COLO668 (cell line): Measurements from ENCODE around the gene TMEM86B.

Experiments
- DNase-seq: peaks from one replicate; lab custom pipeline; 2025; ENCODE audit not compliant: unreplicated experiment; lab: John Stamatoyannopoulos, UW

The TMEM86B gene, protein sequence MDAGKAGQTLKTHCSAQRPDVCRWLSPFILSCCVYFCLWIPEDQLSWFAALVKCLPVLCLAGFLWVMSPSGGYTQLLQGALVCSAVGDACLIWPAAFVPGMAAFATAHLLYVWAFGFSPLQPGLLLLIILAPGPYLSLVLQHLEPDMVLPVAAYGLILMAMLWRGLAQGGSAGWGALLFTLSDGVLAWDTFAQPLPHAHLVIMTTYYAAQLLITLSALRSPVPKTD

DNA sequence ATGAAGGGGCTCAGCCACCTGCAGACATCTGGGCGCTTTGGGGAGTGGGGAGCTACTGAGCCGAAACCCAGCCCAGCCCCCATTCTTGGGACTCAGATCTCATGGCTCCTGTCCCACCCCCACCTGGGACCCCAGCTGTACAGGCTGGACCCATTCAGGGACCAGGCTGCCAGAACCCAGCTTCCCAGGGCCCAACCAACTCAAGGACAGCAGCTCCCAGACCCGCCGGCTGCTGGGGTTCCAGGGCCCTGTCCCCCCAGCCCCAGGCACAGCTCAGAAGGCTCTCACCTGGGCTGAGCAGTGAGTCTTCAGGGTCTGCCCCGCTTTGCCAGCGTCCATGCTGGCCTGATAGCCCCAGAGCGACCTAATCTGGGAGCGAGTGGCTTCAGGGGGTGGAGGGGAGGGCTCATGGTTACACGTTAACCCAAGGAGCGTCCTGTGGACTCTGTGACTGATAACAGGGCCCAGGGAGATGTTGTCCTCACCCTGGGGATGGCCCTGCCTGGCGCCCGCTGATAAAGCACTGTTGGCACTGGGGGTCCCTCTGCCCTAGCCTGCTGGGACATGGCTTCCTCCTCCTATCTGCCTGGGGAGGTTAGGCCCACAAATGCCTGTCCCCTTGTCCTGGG lies at the start of gene TMEM86B:
TSS of gene TMEM86B (minus strand) at position 361 of the 629 bp plus-strand sequence. CDS start at position 339, 22 bp downstream.
- no peak for DNase-seq

DNA sequence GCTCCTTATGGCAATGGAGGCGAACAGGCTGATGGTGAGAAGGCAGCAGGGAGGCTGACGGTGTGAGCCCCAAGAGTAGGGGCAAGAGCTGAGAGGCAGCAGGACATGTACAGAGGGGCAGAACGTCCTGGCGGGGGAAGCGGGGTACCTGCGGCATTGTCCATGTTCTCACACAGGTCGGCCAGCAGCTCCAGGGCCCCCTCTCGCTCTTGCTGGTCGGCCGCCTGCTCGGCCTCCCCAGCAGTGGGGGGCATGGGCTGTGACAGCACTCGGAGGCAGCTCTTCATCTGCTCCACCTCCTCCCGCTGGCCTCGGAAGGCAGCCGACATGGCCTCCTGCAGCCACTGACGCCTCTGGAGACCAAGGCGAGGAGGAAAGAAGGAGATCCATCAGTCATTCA lies 48.9 kb upstream of the TMEM86B start:
- DNase-seq, result no peak

DNA sequence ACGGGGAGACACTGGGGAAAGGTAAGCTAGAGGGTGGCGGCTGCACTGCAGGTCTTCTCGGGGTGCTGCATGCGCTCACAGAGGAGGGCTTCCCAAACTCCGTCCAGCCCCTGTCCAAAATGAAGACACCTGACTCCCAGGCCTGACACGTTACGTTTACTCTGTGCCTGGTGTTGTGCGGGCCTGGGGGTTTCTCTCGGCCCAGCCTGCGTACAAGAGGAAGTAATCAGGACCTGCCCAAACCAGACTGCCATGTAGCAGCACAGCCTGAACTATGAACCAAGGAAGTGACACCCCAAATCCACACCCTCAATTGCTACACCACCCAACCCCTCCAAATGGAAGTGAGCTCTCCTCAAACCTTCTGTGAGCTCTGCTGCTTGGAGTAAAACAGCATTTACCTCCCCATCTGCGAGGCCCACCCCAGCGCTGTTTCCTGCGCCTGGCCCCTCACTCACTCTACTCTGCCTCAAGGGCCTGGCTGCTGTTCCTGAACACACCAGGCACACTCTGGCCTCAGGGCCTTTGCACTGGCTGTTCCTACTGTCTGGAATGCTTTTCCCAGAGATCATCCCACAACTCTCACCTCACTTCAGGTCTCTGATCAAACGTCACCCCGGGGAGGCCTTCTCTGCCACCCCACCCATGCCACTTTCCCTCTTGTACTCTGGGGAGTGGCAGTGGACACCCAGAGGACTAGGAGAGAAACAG lies 48.3 kb upstream of the TMEM86B start:
- no peak for DNase-seq

DNA sequence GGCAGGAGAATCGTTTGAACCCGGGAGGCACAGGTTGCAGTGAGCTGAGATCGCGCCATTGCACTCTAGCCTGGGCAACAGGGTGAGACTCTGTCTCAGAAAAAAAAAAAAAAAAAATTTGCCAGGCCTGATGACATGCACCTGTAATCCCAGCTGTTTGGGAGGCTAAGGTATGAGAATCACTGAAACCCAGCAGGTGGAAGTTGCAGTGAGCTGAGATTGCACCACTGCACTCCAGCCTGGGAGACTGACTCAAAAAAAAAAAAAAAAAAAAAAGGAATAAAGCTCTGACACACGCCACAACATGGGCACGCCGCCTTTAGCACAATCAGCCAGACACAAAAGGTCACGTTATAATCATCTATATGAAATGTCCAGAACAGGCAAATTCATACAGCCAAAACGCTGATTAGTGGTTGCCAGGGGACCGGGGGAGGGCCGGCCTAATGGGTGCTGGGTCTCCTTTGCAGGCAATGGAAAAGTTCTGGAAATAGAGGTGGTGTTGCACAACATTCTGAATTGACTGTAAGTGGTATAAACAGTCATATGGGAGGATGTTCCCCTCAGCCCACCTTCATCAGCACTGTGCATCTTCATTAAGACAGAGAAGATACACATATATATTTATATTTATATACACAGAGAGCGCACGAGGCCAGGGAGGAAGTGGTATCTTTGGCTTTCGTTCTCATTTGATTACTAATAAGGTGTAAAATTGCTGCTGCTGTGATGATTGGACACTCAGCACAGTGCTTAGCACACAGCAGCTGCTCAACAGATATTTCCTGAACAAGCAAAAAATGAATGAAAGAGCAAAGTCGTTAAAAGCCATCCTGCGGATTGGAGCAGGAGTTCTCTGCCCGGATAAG lies 47.5 kb upstream of the TMEM86B start:
- DNase-seq, result no peak

DNA sequence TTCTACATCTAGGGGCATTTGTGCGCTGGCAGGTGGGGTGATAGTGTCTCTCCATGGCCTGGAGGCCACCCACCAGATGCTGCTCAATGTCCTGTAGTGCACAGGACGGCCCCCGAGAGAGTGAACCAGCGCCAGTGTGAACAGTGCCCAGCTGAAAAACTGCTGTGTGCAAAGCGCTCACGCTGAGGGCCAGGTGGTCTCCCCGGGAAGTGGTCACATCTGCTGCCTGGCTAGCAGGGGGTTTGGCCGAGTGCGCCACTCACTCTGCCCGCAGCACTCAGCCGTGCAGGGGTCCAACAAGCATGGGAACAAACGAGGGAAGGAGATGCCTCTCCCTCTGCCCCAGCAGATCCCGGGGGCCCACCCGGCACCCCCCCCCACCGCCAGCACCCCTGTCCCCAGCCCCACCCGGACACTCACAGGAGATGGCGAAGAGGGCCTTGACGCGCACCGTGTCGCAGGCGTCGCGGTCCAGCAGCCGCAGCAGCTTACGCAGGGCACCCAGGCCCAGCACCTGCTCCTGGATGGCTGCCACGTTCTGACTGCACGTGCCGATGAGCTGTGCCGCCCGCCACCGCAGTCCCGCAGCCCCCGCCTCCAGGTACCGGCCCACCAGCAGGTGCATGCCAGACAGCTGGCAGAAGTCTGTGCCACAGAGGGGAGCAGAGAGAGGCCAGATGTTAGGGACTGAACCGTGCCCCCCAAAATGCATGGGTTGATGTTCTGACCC lies 45.6 kb upstream of the TMEM86B start:
- DNase-seq, result no peak

DNA sequence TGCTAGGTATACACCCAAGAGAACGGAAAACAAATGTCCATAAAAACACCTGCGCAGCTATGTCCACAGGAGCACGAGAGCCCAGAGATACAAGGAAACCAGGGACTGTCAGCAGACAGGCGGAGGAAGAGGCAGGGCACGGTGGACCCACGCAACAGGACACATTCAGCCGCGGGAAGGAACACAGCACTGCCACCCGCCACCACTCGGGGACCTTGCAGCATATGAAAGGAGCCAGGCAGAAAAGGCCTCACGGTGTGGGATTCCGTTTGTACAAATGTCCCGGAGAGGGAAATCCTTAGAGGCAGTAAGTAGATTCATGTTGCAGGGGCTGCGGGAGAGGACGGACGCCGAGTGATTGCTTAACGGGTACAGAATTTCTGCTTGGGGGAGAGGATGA lies 43.6 kb upstream of the TMEM86B start:
- DNase-seq, result no peak

DNA sequence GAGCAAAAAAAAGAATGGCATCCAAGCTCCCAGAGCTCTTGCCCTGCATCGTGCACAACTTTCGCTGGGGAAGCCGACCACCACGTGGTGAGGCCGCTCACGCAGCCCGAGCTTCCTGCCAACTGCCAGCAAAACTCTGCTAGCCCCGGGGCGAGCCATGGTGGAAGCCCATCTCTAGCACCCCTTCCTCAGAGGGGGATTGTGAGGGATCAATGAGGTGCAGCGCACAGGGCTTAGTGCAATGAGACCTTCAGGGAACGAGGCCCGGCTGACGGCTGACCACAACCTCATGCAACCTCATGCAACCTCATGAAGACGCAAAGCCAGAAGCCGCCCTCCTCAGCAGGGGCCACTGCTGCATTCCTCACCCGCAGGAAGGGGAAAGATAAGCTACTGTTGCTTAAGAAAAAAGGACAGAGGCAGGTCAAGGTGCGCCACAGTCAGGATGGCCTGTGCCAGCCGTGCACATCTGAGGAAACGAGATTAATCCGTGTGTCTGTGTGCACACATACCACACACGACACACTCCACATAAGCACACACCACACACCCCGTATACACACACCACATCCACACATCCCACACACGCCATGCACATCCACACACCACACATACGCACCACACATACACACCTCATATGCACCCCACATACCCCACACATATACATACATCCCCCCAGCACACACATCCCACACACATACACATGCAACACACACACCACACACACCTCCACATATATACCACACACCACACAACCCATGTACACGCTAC lies 41.8 kb upstream of the TMEM86B start:
- no peak for DNase-seq

DNA sequence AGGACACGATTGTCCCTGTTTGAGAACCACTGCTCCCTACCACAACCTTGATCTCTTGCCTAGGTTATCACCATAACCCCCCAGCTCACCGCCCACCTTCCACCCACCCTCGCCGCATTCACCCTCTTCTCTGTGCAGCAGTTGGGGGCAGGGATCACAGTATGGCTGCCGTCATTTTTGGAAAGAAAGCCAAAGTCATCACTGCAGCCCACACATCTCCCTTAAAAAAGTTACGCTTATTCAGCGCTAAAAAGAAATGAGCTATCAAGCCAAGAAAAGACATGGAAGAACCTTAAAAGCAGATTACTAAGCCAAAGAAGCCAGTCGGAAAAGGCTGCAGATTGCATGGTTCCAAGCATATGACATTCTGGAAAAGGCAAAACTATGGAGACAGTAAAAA lies 40.7 kb upstream of the TMEM86B start:
- DNase-seq, result no peak

DNA sequence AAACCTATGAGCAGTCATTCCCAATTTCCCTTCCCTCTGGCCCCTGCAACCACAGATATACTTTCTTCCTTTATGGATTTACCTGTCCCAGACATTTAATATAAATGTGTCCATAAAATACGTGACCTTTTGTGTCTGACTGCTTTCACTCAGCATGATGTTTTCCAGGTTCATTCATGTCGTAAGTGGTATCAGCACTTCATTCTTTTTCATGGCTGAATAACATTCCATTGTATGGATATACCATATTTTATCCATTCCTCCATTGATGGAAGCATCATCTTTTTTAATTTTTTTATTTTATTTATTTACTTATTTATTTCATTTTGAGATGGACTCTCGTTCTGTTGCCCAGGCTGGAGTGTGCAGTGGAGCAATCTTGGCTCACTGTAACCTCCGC lies 38.3 kb upstream of the TMEM86B start:
- DNase-seq, result no peak

DNA sequence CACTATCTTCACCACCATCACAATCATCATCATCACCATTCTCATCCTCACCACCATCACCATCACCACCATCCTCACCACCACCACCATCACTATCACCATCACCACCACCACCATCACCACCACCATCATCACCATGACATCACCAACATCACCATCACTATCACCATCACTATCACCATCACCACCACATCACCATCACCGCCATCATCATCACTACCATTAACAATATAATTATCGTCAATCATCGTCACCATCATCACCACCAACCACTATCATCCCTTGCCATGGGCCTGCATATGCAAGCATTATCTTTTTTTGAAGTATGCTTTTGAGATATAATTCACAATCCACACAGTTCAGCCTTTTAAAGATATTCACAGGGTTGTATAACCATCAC lies 37.8 kb upstream of the TMEM86B start:
- DNase-seq, result no peak

DNA sequence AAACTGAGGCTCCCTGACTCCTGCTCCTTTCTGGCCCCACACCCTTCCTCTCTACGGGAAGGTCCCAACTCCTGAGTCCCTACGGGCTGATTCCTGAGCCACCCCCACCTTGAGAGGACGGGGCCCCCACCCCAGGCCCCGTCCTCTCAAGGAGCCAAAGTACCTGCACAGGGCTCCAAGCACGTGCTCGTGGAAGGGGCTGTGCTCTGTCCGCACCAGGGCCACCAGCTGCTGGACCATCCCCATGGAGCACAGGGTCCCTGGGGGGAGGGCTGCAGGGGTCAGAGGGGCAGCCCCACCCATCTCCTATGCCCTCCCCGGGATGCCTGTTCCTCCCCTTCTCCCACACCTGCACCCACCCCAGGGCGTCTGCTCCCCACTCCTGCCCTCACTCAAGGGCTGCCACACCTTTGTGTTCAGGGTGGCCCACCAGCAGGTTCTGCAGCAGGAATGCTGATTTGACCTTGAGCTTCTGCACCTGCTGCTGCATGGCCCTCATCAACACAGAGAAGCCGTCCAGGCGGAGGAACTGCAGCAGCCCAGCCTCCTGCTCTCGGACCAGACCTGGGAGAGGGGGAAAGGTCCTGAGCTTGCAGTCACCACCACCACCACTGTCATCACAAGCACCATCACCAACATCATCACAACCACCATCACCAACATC lies 37.3 kb upstream of the TMEM86B start:
- no peak for DNase-seq

DNA sequence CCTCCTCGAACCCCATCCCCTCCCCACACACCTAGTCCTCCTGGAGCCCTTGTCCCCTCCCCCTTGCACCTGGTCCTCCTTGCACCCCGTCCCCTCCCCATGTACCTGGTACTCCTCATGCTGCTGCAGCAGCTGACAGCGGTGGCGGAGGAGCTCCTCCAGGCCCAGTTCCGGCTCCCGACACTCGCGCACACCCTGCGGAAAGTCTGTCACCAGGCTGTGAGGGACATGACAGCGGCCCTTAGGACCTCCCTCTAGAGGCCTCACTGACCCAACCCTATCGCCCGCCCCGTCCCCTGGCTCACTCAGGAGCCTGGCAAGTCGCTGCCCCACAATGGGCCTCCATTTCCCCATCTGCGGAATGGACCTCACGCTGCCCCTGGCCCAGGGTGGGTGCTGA lies 36.6 kb upstream of the TMEM86B start:
- DNase-seq, result no peak

DNA sequence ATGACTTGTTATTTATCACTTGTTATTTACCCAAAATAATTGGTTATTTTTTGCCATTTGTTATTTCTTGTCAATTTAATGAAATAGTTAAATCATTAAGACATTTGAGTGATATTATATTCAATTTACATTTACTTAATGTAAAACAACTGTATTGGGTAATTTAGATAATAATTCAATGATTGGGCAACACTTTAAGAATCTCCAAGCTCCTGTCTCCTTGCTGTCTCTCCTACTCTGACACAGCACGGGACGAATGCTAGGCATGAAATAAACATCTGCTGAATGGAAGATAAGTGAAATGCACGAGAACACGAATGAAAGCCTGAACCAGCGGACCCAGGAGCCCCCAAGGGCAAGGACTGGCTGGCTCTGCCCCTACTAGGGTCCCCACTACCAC lies 36.0 kb upstream of the TMEM86B start:
- DNase-seq, result no peak

DNA sequence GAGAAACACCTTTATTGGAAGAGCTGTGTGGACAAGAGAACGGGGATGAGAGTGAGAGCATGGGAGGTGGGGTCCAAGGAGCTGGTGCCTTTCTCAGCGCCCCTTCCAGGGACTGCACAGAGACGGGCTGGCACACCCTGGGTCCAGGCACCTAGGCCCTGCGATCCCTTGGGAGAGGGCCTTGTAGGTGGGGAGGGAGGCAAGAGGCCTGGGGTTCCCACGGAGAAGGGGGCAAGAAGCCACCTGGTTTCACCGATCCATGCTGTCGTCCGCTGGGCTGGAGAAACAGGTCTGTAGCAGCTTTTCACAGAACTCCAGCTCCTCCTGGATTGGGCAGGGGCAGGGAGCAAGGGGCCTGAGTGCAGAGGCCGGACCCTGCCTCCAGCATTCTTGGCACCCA lies 33.8 kb upstream of the TMEM86B start:
- no peak for DNase-seq

DNA sequence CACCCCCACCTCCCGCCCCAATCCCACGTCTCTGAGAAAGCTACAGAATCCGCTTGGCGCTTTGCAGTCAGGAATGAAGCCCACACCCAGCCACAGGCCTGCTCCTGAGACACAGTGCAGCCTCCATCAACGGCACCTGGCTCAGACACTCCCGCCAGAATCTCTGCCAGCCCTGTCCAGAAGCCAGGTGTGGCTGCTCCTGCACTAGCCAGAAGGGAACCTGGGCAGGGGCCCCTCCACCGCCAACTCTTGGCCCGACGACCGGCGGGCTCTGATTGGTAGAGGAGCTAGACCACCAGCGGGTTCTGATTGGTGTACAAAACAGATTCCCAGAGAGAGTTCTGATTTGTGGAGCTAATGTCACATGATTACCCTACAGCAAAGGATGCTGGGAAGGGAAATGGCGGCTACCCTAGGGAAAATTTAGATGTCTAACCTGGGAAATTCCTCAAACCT lies 33.1 kb upstream of the TMEM86B start:
- no peak for DNase-seq

DNA sequence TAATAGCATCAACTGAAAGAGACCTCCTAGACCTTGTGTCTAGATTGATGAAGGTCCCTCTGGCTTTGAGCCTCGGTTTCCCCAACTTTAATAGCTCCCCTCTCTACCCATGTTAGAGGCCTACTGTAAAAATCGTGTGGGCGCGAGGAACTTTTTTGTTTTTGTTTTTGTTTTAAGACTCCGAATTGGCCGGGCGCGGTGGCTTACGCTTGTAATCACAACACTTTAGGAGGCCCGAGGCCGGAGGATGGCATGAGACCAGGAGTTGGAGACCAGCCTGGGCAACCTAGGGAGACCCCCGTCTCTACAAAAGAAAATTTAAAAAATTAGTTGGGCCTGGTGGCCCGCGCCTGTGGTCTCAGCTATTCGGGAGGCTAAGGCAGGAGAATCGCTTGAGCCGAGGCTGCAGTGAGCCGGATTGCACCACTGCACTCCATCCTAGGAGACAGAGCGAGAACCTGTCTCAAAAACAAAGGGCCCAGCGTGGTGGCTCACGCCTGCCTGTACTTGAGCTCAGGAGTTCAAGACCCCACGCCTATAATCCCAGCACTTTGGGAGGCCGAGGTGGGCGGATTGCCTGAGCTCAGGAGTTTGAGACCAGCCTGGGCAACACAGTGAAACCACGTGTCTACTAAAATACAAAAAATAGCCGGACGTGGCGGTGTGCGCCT lies 31.1 kb upstream of the TMEM86B start:
- no peak for DNase-seq

DNA sequence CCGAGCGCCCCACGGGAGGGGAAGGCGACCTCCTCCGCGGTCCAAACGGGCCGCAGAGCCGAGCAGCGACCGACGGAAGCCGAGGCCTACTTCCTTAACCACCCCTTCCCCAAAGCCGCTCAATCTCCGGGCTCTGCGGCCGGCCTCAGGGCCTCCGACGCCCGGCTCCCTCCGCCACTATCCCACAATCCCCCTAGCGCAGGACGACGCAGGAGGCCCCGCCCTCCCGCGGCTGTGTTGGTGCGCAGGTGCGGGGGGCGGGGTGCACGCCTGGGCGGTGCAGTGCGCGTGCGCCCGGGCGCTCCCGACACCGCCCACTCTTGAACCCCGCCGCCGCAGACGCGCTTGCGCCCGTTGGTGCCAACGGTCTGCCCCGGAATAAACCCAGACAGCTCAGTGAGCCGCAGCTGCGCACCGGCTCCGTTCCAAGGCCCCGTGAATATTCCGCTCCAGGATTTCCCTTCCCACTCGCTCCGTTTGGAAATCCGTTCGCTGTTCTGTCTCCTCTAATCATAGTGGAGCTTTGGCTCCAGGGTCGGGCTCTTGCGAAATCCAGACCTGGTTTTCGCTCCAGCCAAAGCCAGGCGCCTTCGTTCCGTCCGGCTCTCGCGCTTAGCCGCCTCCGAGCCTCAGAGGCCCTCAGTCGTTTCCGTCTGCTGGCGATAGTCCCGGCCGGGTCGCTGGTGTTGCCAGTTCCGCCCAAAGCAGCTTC lies 30.4 kb upstream of the TMEM86B start, which contains the start of gene PPP6R1:
TSS of gene PPP6R1 (minus strand) at position 190 of the 712 bp plus-strand sequence. CDS start 11,914 bp downstream, outside the sequence.
- DNase-seq, result peak; percentile 99

DNA sequence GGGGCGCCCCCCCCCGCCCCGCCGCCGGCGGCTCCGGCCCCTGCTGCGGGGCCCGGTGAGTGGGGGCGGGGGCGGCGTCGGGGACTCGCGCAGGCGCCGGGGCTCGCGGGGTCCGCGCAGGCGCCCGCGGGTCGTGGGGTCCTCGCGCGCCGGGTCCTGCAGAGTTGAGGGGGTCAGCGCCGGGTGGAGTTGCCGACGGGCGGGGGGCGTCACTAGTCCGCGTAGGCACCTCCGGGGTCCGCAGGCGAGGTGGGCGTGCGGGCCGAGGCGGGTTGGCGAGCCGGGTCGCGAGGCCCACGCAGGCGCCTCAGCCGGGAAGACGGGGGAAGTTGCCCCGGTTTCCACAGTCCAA lies 29.9 kb upstream of the TMEM86B start:
- peak; percentile 54 for DNase-seq
